Tibial nerve (tissue), 4 donors: ENCODE measurements around the gene OR1N1. TPM values are rescaled to one million over a fixed set of nuclear protein-coding genes. Genes with fewer than 3 reads are reported as not detected.
A peak's percentile ranks its signal among the peaks of the same experiment; 100 is the strongest.

ENCODE experiments used
- DNase-seq, 2 donors: peaks; one replicate each; pipeline ENCODE4 v3.0.0-alpha.2; 2019; ENCODE audit warnings: low spot score in 2 of 2
- H3K27ac ChIP-seq, 4 donors: fragments of 200-600 bp; sonication (generic) in 3 of 4; one replicate each; pipeline ENCODE4 v1.5.1; 2017 to 2019; ENCODE audit warnings: mild to moderate bottlenecking in 1 of 4
- H3K27me3 ChIP-seq, 2 donors: fragments of 200-600 bp; sonication (generic) in 1 of 2; one replicate each; pipeline versions ENCODE4 v1.5.1 to v1.6.0; 2017 to 2019
- H3K36me3 ChIP-seq, 3 donors: fragments of 200-600 bp; sonication (generic); one replicate each; pipeline ENCODE4 v1.5.1; 2018 to 2019
- H3K4me1 ChIP-seq, 4 donors: fragments of 200-600 bp; sonication (generic) in 3 of 4; one replicate each; pipeline ENCODE4 v1.5.1; 2017 to 2019
- H3K4me3 ChIP-seq, 4 donors: fragments of 200-600 bp; sonication (generic) in 3 of 4; one replicate each; pipeline ENCODE4 v1.5.1; 2017 to 2019; ENCODE audit warnings: mild to moderate bottlenecking in 1 of 4, moderate library complexity in 1 of 4
- H3K9me3 ChIP-seq, 4 donors: fragments of 200-600 bp; sonication (generic) in 3 of 4; one replicate each; pipeline ENCODE4 v1.5.1; 2017 to 2019
- CTCF ChIP-seq, 5 experiments: fragments of 200-600 bp in 3 of 5; fragments of 450-650 bp in 2 of 5; sonication (generic) in 3 of 5; IDR thresholded peaks; one replicate each; pipeline ENCODE4 v1.5.1; 2016 to 2019; ENCODE audit warnings: antibody characterized with exemption in 5 of 5, mild to moderate bottlenecking in 3 of 5, moderate library complexity in 2 of 5
- EP300 ChIP-seq, 2 donors: sonication (generic); formaldehyde crosslinking; IDR thresholded peaks; one replicate each; pipeline ENCODE4 v1.6.1; 2017; ENCODE audit warnings: antibody characterized with exemption in 2 of 2, mild to moderate bottlenecking in 1 of 2
- POLR2A ChIP-seq, 2 donors: fragments of 450-650 bp; IDR thresholded peaks; one replicate each; pipeline ENCODE4 v1.6.1; 2017; ENCODE audit warnings: antibody characterized with exemption in 2 of 2, mild to moderate bottlenecking in 2 of 2, moderate library complexity in 2 of 2
- WGBS, 2 donors: methylation state at CpG; one replicate each; pipeline ENCODE4 v1.1.5; 2018; 5-methylcytosine and 5-hydroxymethylcytosine counted together
- total RNA-seq, 4 donors: library from RNA; depleted of rRNA; stranded (reverse); fragments of >200 nt; gene quantifications; one replicate each; pipeline ENCODE4 v1.1.0, GENCODE V29; 2016

OR1N1 gene
- total RNA-seq, 4 donors from 2014 or later: not detected

- TF ChIP-seq CTCF (IDR thresholded peaks at IDR 0.05) (peak; percentile 17 to 56 (median 46)), EP300 (IDR thresholded peaks at IDR 0.05) (no peak)
- H3K4me1 ChIP-seq: no peaks in the 10 kb centered on the region
- whole genome bisulfite sequencing, 2 donors: 54 to 59% methylated on average over 2 of the region's 2 CpGs
- DNase-seq: no peak
- H3K9me3 ChIP-seq: peaks cover 0 to 21% (median 0%) of the 10 kb centered on the region in 4 donors
- no peaks in the 10 kb centered on the region for H3K36me3 ChIP-seq
- H3K27ac ChIP-seq: no peak overlapping the region
- H3K27me3 ChIP-seq: no peaks in the 10 kb centered on the region
- no peak overlapping the region for H3K4me3 ChIP-seq
Observed at GRCh38 chr9:122498883-122499288, 28.2 kb downstream of the OR1N1 start.

- 85 to 88% methylated on average over 5 of the region's 5 CpGs for WGBS, 2 donors
- no peaks in the 10 kb centered on the region for H3K9me3 ChIP-seq
- no peak for TF ChIP-seq POLR2A (IDR thresholded peaks at IDR 0.05)
- TF ChIP-seq CTCF (IDR thresholded peaks at IDR 0.05): no peak
- no peak for TF ChIP-seq EP300 (IDR thresholded peaks at IDR 0.05)
- H3K36me3 ChIP-seq: no peaks in the 10 kb centered on the region
- H3K4me1 ChIP-seq: no peaks in the 10 kb centered on the region
- no peaks in the 10 kb centered on the region for H3K27me3 ChIP-seq
- DNase-seq: no peak
- no peak overlapping the region for H3K4me3 ChIP-seq
- no peak overlapping the region for H3K27ac ChIP-seq
Observed at GRCh38 chr9:122479062-122479461, 48.0 kb downstream of the OR1N1 start.

GRCh38 chr9:122477826-122478225 is 49.3 kb downstream of the OR1N1 start, which contains the start of gene OR1J1:
TSS of gene OR1J1 (minus strand) at chr9:122477926. CDS start at chr9:122477926, 0 bp downstream.
- Histone ChIP-seq H3K36me3 (no peaks in the 10 kb centered on the region), H3K9me3 (no peaks in the 10 kb centered on the region), H3K27me3 (no peaks in the 10 kb centered on the region), H3K27ac (no peak within 1 kb of the TSS), H3K4me3 (no peak within 1 kb of the TSS), H3K4me1 (no peaks in the 10 kb centered on the region)
- WGBS, 2 donors: 84 to 87% methylated on average over 6 of the region's 6 CpGs
- no peak for DNase-seq
- TF ChIP-seq POLR2A (IDR thresholded peaks at IDR 0.05) (no peak), EP300 (IDR thresholded peaks at IDR 0.05) (no peak), CTCF (IDR thresholded peaks at IDR 0.05) (no peak)

DNA sequence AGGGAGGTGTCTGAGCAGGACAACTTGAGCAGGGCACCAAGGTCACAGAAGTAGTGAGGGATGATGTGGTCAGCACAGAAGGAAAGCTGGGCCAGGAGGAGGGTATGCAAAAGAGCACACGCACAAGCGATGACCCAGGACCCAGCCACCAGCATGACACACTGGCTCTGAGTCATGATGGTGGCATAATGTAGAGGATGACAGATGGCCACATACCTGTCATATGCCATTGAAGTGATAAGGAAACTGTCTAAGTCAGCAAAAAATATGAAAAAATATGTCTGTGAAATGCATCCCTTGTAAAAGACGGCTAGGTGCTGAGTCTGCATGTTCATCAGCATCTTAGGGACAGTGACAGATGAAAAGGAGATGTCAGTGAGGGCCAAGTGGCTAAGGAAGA is 49.7 kb downstream of the OR1N1 start:
- Histone ChIP-seq H3K4me1 (no peaks in the 10 kb centered on the region), H3K9me3 (no peaks in the 10 kb centered on the region), H3K27me3 (no peaks in the 10 kb centered on the region), H3K27ac (no peak overlapping the region), H3K36me3 (no peaks in the 10 kb centered on the region), H3K4me3 (no peak overlapping the region)
- TF ChIP-seq CTCF (IDR thresholded peaks at IDR 0.05) (no peak), EP300 (IDR thresholded peaks at IDR 0.05) (no peak), POLR2A (IDR thresholded peaks at IDR 0.05) (no peak)
- DNase-seq: no peak
- 85 to 88% methylated on average over 3 of the region's 3 CpGs for WGBS, 2 donors

Other genes starting within 250 kb of the OR1N1 start
- gene PTGS1, start 156.3 kb downstream of the OR1N1 start, total RNA-seq: 1 to 10 TPM; 2.2 to 7.3 (median 4.4) TPM
- not detected for gene OR1J1, start 49.4 kb downstream of the OR1N1 start, total RNA-seq
- gene OR1J2, start 16.5 kb downstream of the OR1N1 start, total RNA-seq: not detected
- not detected for gene OR1J4, start 8.2 kb downstream of the OR1N1 start, total RNA-seq
- gene OR1N2, start 25.8 kb upstream of the OR1N1 start, total RNA-seq: not detected
- 1 to 10 TPM in 1 of 4 donors, under 1 TPM in 3; 0.39 to 1.5 (median 0.64) TPM for gene OR1L8, start 56.1 kb upstream of the OR1N1 start, total RNA-seq
- 1 to 10 TPM in 1 of 4 donors, not detected in 3; 1.8 TPM for gene OR1Q1, start 87.4 kb upstream of the OR1N1 start, total RNA-seq
- 1 to 10 TPM in 1 of 4 donors, not detected in 3; 3.0 TPM for gene OR1B1, start 130.3 kb upstream of the OR1N1 start, total RNA-seq
- gene OR1L1, start 134.4 kb upstream of the OR1N1 start, total RNA-seq: not detected
- gene OR1L3, start 147.8 kb upstream of the OR1N1 start, total RNA-seq: not detected
- not detected for gene OR1L4, start 196.7 kb upstream of the OR1N1 start, total RNA-seq
- gene OR1L6, start 215.0 kb upstream of the OR1N1 start, total RNA-seq: not detected